Measurements from ENCODE around the gene SH3RF3. TPM values are rescaled to one million over a fixed set of nuclear protein-coding genes. Genes with fewer than 3 reads are reported as not detected.

Gene SH3RF3
- total RNA-seq, 1 donor from 2014 or later = 59.5 TPM

GRCh38 chr2:109408043-109408335, 279.0 kb downstream of the SH3RF3 start:
- H3K36me3 Mint-ChIP-seq (ENCODE audit: low read depth) = peaks cover 19% of the 10 kb centered on the region
- peaks cover 62% of the 10 kb centered on the region for H3K4me1 Mint-ChIP-seq (ENCODE audit: low read depth)
- H3K9me3 Mint-ChIP-seq (ENCODE audit: low read depth) = no peaks in the 10 kb centered on the region
- no peak for DNase-seq (ENCODE audit: low spot score)
- no peaks in the 10 kb centered on the region for H3K27me3 Mint-ChIP-seq (ENCODE audit: low read depth)
- no peak overlapping the region for H3K4me3 Mint-ChIP-seq (ENCODE audit: unreplicated experiment)
- TF ChIP-seq CTCF (IDR thresholded peaks at IDR 0.05) = no peak
- peak overlapping the region; percentile 41 for H3K27ac Mint-ChIP-seq (ENCODE audit: unreplicated experiment)

- no peak overlapping the region for H3K4me3 Mint-ChIP-seq (ENCODE audit: unreplicated experiment)
- H3K4me1 Mint-ChIP-seq (ENCODE audit: low read depth) = peaks cover 55% of the 10 kb centered on the region
- no peak for DNase-seq (ENCODE audit: low spot score)
- no peaks in the 10 kb centered on the region for H3K9me3 Mint-ChIP-seq (ENCODE audit: low read depth)
- H3K27me3 Mint-ChIP-seq (ENCODE audit: low read depth) = no peaks in the 10 kb centered on the region
- peaks cover 18% of the 10 kb centered on the region for H3K36me3 Mint-ChIP-seq (ENCODE audit: low read depth)
- H3K27ac Mint-ChIP-seq (ENCODE audit: unreplicated experiment) = no peak overlapping the region
- TF ChIP-seq CTCF (IDR thresholded peaks at IDR 0.05) = no peak
Observed at GRCh38 chr2:109409321-109410038, 280.5 kb downstream of the SH3RF3 start.

GRCh38 chr2:109410039-109410815, 281.2 kb downstream of the SH3RF3 start:
- H3K27me3 Mint-ChIP-seq (ENCODE audit: low read depth) = no peaks in the 10 kb centered on the region
- H3K36me3 Mint-ChIP-seq (ENCODE audit: low read depth) = peaks cover 16% of the 10 kb centered on the region
- TF ChIP-seq CTCF (IDR thresholded peaks at IDR 0.05) = no peak
- peaks cover 55% of the 10 kb centered on the region for H3K4me1 Mint-ChIP-seq (ENCODE audit: low read depth)
- no peak overlapping the region for H3K4me3 Mint-ChIP-seq (ENCODE audit: unreplicated experiment)
- no peaks in the 10 kb centered on the region for H3K9me3 Mint-ChIP-seq (ENCODE audit: low read depth)
- no peak for DNase-seq (ENCODE audit: low spot score)
- H3K27ac Mint-ChIP-seq (ENCODE audit: unreplicated experiment) = peak overlapping the region; percentile 63

GRCh38 chr2:109411640-109412325, 282.8 kb downstream of the SH3RF3 start:
- peaks cover 54% of the 10 kb centered on the region for H3K4me1 Mint-ChIP-seq (ENCODE audit: low read depth)
- H3K27me3 Mint-ChIP-seq (ENCODE audit: low read depth) = no peaks in the 10 kb centered on the region
- TF ChIP-seq CTCF (IDR thresholded peaks at IDR 0.05) = no peak
- H3K9me3 Mint-ChIP-seq (ENCODE audit: low read depth) = no peaks in the 10 kb centered on the region
- H3K4me3 Mint-ChIP-seq (ENCODE audit: unreplicated experiment) = no peak overlapping the region
- peak overlapping the region; percentile 74 for H3K27ac Mint-ChIP-seq (ENCODE audit: unreplicated experiment)
- DNase-seq (ENCODE audit: low spot score) = no peak
- peaks cover 13% of the 10 kb centered on the region for H3K36me3 Mint-ChIP-seq (ENCODE audit: low read depth)

- H3K27me3 Mint-ChIP-seq (ENCODE audit: low read depth) = no peaks in the 10 kb centered on the region
- peaks cover 25% of the 10 kb centered on the region for H3K36me3 Mint-ChIP-seq (ENCODE audit: low read depth)
- H3K27ac Mint-ChIP-seq (ENCODE audit: unreplicated experiment) = peak overlapping the region; percentile 12
- H3K9me3 Mint-ChIP-seq (ENCODE audit: low read depth) = no peaks in the 10 kb centered on the region
- peaks cover 49% of the 10 kb centered on the region for H3K4me1 Mint-ChIP-seq (ENCODE audit: low read depth)
- no peak overlapping the region for H3K4me3 Mint-ChIP-seq (ENCODE audit: unreplicated experiment)
- no peak for DNase-seq (ENCODE audit: low spot score)
- no peak for TF ChIP-seq CTCF (IDR thresholded peaks at IDR 0.05)
Observed at GRCh38 chr2:109415581-109416013, 286.6 kb downstream of the SH3RF3 start.

All from chondrocyte (in vitro differentiated cells).